ENCODE results near the gene GET4. TPM values are rescaled to one million over a fixed set of nuclear protein-coding genes. Genes with fewer than 3 reads are reported as not detected.

GET4 gene
- total RNA-seq, 1 experiment from 2014 or later = 44.8 TPM

- TF ChIP-seq POLR2AphosphoS5 (IDR thresholded peaks at IDR 0.05; ENCODE audit: low read depth, low read length) (no peak), POLR2A (IDR thresholded peaks at IDR 0.05; ENCODE audit: borderline replicate concordance, extremely low read depth, insufficient read depth, insufficient read length) (no peak), TCF7L2 (IDR thresholded peaks at IDR 0.05; ENCODE audit: borderline replicate concordance, extremely low read depth, insufficient read depth, insufficient read length) (no peak), EZH2phosphoT487 (IDR thresholded peaks at IDR 0.05; ENCODE audit: borderline replicate concordance) (no peak), ATF3 (IDR thresholded peaks at IDR 0.05) (no peak)
Measured at GRCh38 chr7:930975-931758, 54.8 kb downstream of the GET4 start (continued).

GRCh38 chr7:931871-932650 is 55.7 kb downstream of the GET4 start:
- ChIA-PET POLR2A (no interaction called here), RAD21 (ENCODE audit: low non-redundant PET in 1 of 2, low total read pairs in 2 of 2, uncharacterized antibody in 2 of 2, unreplicated experiment in 2 of 2) (no interaction called here), CTCF (no interaction called here)
- peaks cover 13 to 15% of the 10 kb centered on the region in 2 experiments for H3K4me1 ChIP-seq (ENCODE audit: control insufficient read depth in 1 of 2, insufficient read depth in 2 of 2, low read length in 2 of 2)
- no peaks in the 10 kb centered on the region for H4K20me1 ChIP-seq (ENCODE audit: insufficient read depth)
- H3K9ac ChIP-seq (ENCODE audit: low read length) = no peak overlapping the region
- BruUV-seq (replicated peaks) = no TSS peak
- H3K4me2 ChIP-seq (ENCODE audit: low read length) = no peak overlapping the region
- H3K9me3 ChIP-seq (ENCODE audit: control insufficient read depth in 1 of 2, insufficient read depth in 1 of 2, low read depth in 1 of 2, low read length in 2 of 2) = no peaks in the 10 kb centered on the region
- DNase-seq (ENCODE audit: low read depth, low spot score) = no peak
- intact Hi-C loops (cut with micrococcal nuclease) = no loop called here
- H2AFZ ChIP-seq (ENCODE audit: low read depth, low read length, poor library complexity, severe bottlenecking) = no peak overlapping the region
- H3K79me2 ChIP-seq (ENCODE audit: insufficient read depth, low read length) = no peaks in the 10 kb centered on the region
- TF ChIP-seq CTCF (IDR thresholded peaks at IDR 0.05 in 2 of 3, conservative IDR thresholded peaks at IDR 0.05 in 1 of 3; ENCODE audit: borderline replicate concordance in 1 of 3, insufficient read depth in 1 of 3, low read depth in 2 of 3, low read length in 2 of 3) (no peak), ELF1 (IDR thresholded peaks at IDR 0.05; ENCODE audit: borderline replicate concordance, low read depth) (no peak), CEBPB (IDR thresholded peaks at IDR 0.05; ENCODE audit: low read depth) (no peak), CBX3 (IDR thresholded peaks at IDR 0.05; ENCODE audit: low read depth) (no peak), EGR1 (IDR thresholded peaks at IDR 0.05; ENCODE audit: low read depth) (no peak), SRF (IDR thresholded peaks at IDR 0.05; ENCODE audit: low read depth) (no peak), ATF3 (IDR thresholded peaks at IDR 0.05) (no peak), YY1 (IDR thresholded peaks at IDR 0.05; ENCODE audit: extremely low read depth, insufficient replicate concordance, low read depth, low read length) (no peak), EZH2 (IDR thresholded peaks at IDR 0.05) (no peak), MAX (IDR thresholded peaks at IDR 0.05) (no peak), POLR2A (IDR thresholded peaks at IDR 0.05; ENCODE audit: borderline replicate concordance, extremely low read depth, insufficient read depth, insufficient read length) (no peak), SP1 (IDR thresholded peaks at IDR 0.05; ENCODE audit: low read depth) (no peak), FOSL1 (IDR thresholded peaks at IDR 0.05; ENCODE audit: low read depth) (no peak), POLR2AphosphoS5 (IDR thresholded peaks at IDR 0.05; ENCODE audit: low read depth, low read length) (no peak), ZFX (IDR thresholded peaks at IDR 0.05) (no peak), TCF7L2 (IDR thresholded peaks at IDR 0.05; ENCODE audit: borderline replicate concordance, extremely low read depth, insufficient read depth, insufficient read length) (no peak)
- ATAC-seq = no peak
- H3K4me3 ChIP-seq (replicated peaks in 1 of 2; ENCODE audit: low read depth in 1 of 2, low read length in 2 of 2) = no peak overlapping the region
- H3K36me3 ChIP-seq (ENCODE audit: control insufficient read depth in 1 of 2, insufficient read depth in 2 of 2, low read length in 2 of 2) = no peaks in the 10 kb centered on the region
- no peaks in the 10 kb centered on the region for H3K9me2 ChIP-seq (ENCODE audit: insufficient read depth)
- H3K27ac ChIP-seq (ENCODE audit: low read depth, low read length) = no peak overlapping the region
- no peaks in the 10 kb centered on the region for H3K27me3 ChIP-seq (ENCODE audit: insufficient read depth, low read length)
